Activated T-cell treated with anti-CD3 and anti-CD28 coated beads, Interleukin-2, amount 50 U/mL, for 4 hours (primary cell): ENCODE measurements around the gene GPR139. TPM values are rescaled to one million over a fixed set of nuclear protein-coding genes. Genes with fewer than 3 reads are reported as not detected.

Experiments
- ATAC-seq, 2 donors: fragments of 200-7000 bp; cut with Tn5 transposase; one replicate each; pipeline ENCODE4 v1.10.0; 2021
- DNase-seq: peaks from one replicate; pipeline ENCODE4 v3.0.0-alpha.2; 2020
- H3K27me3 Mint-ChIP-seq: one replicate; pipeline ENCODE4 v1.8.0; 2021; ENCODE audit warnings: low read depth, mixed read lengths
- H3K36me3 Mint-ChIP-seq: one replicate; pipeline ENCODE4 v1.8.0; 2022; ENCODE audit warnings: mixed read lengths; ENCODE audit not compliant: insufficient read depth
- H3K4me1 Mint-ChIP-seq: one replicate; pipeline ENCODE4 v1.8.0; 2021; ENCODE audit warnings: low read depth, mixed read lengths
- H3K4me3 Mint-ChIP-seq: one replicate; pipeline ENCODE4 v1.8.0; 2021; ENCODE audit warnings: mild to moderate bottlenecking, moderate library complexity, mixed read lengths
- H3K9me3 Mint-ChIP-seq: one replicate; pipeline ENCODE4 v1.8.0; 2021; ENCODE audit warnings: mixed read lengths
- total RNA-seq, 3 donors: library from RNA; stranded (reverse); gene quantifications; one replicate each; pipeline ENCODE4 v1.2.1, GENCODE V29; 2021

Gene GPR139
- not detected for total RNA-seq

DNA sequence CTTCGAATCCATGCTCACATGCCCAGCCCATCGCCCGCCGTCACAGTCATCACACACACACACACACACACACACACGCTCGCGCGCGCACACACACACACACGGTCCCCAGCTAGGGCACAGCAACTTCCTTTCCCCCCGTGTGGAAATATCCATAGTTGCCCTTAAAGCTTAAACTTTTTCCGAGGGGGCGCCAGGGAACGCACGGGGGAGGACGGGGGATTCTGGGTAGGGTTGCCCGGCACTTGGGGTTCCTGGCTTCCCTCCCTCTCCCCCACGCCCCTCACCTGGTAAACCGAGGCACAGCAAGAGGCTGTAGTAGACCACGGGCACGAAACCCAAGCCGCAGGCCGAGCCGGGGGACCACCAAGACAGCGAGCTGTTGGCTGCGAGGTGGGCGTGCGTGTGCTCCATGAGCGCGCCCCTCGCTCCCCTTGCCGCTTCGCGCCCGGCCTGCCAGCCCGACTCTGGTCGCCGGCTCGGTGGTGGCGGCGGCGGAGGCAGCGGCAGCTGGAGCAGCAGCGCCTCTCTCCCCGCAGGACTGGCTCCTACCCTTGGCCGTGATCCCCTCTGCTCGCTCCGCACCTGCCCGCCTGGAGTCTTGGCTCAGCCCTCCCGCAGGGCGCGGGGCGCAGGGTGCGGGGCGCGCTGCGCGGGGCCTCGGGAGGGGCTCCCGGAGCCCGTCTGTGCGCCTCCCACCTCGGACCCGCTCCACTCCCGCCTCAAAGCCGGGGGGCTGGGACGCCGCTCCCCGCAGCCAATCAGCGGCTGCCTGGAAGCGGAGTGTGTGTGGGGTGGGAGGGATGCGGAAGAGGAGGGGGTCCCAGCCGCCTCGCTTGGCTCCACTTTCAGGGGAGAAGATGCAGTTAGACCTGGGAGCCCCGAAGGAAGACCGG, at the start of gene GPR139:
GPR139 (minus strand) TSS at position 688 of the 896 bp plus-strand sequence; CDS start at position 414, 274 bp downstream.
- ATAC-seq (no peak), DNase-seq (no peak)
- no peaks in the 10 kb centered on the region for H3K4me1 Mint-ChIP-seq
- H3K9me3 Mint-ChIP-seq = no peaks in the 10 kb centered on the region
- H3K27me3 Mint-ChIP-seq = peaks cover 35% of the 10 kb centered on the region
- no peak within 1 kb of the TSS for H3K4me3 Mint-ChIP-seq
- H3K36me3 Mint-ChIP-seq = no peaks in the 10 kb centered on the region

DNA sequence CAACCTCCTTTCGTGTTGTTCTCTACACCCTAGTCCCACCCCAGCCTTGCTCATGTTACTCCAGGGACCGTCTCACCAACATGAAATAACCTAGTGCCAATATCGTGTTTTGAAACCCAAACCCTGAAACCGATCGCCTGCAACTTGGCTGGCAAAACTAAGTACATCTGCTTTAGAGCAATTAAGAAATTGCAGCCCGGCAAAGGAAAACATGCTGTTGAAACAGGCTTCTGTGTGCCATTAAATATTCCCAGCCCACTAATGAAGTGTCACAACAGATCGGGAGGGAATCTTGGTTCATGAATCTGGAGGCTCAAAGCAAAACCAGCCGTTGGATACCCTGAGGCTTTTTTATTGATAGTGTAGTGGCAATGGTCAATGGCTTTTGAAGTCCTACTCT, 48.3 kb upstream of the GPR139 start:
- ATAC-seq (no peak), DNase-seq (no peak)
- Mint-ChIP-seq H3K9me3 (peaks cover 28% of the 10 kb centered on the region), H3K27me3 (peaks cover 2% of the 10 kb centered on the region), H3K36me3 (no peaks in the 10 kb centered on the region), H3K4me3 (no peak overlapping the region), H3K4me1 (no peaks in the 10 kb centered on the region)

DNA sequence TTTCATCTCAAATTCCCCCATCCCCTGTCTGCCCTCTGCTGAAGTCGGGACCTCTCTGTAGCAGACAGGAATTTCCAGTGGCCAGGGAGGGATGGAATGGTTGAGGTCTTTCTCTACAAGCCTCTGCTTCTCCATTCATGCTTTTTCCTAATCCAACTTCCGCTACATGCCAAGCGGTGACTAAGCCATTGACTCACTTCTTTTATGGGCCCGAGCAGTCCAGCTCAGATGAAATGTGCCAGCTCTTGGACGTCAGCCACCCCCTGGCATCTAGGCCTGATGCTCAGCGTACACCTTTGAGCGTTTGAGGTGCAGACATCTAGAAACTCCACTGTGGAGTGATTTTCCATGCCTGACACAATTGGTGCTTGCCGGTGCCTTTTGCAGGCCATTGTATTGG, 40.7 kb upstream of the GPR139 start:
- no peak for ATAC-seq
- no peaks in the 10 kb centered on the region for H3K27me3 Mint-ChIP-seq
- no peaks in the 10 kb centered on the region for H3K4me1 Mint-ChIP-seq
- no peak overlapping the region for H3K4me3 Mint-ChIP-seq
- DNase-seq = no peak
- peaks cover 4% of the 10 kb centered on the region for H3K9me3 Mint-ChIP-seq
- H3K36me3 Mint-ChIP-seq = no peaks in the 10 kb centered on the region

DNA sequence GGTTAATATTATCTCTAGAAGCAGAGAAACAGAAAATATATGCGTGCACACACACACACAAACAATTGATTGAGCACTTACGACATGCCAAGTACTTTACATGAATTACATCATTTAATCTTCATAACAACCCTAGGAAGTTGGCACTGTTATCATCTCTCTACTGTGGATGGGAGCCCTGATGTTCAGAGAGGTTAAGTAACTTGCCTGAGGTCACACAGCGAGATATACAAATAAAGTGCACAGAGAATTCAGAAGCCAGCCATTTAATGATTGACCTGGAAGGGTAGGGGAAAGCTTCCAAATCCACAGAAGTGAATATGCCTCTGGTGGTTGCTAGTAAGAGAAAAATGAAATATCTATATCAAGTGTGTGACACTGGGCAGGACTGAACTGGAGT, 37.5 kb upstream of the GPR139 start:
- DNase-seq (no peak), ATAC-seq (no peak)
- Mint-ChIP-seq H3K4me1 (no peaks in the 10 kb centered on the region), H3K4me3 (no peak overlapping the region), H3K27me3 (peaks cover 5% of the 10 kb centered on the region), H3K36me3 (no peaks in the 10 kb centered on the region), H3K9me3 (no peaks in the 10 kb centered on the region)

DNA sequence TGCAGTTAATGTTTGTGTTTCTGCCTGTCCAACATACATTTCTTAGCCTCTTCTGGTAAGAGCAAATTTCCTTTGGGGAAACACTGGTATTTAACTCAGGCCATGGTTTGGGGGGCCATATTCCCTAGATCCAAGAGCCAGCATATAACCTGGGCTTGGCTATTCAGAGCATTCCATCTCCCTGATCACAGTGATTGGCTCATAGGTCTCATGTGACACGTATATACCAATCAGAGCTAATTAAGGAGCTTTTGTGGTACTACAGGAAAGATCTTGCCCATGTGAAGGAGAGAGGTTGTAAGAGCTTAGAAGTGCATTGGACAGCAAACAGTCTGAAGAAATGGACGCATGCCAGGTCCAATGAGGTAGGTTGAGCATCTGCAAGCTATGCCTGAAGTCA, 33.4 kb upstream of the GPR139 start:
- H3K27me3 Mint-ChIP-seq = peaks cover 5% of the 10 kb centered on the region
- no peaks in the 10 kb centered on the region for H3K9me3 Mint-ChIP-seq
- no peak for ATAC-seq
- no peak overlapping the region for H3K4me3 Mint-ChIP-seq
- H3K36me3 Mint-ChIP-seq = no peaks in the 10 kb centered on the region
- no peak for DNase-seq
- no peaks in the 10 kb centered on the region for H3K4me1 Mint-ChIP-seq

DNA sequence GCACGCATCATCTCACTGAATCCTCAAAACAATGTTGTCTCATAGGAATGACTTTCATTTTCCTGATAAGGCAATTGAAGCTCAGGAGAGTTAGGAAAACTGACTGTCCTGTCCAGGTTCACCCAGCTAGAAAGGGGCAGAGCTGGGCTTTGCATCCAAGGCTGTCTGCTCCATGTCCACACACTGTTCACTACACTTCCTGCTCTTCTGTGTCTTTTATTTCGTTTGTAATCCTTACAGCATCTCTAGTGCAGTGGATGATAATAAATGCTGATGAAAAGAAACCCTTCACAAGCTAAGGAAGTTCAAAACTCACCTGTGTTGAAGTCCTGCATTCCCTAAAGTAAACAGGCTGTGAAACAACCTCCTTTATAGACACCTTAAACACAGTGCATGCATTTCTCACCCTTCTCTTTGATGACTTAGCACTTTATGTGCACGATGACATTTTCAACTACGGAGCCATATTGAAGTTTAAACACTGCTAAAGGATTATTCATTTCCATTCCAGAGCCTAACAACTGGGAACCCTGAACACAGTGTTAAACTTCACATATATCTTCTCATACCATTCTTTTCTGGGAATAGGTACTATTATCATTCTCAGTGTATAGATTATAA, 31.0 kb upstream of the GPR139 start:
- no peaks in the 10 kb centered on the region for H3K9me3 Mint-ChIP-seq
- H3K4me1 Mint-ChIP-seq = no peaks in the 10 kb centered on the region
- no peaks in the 10 kb centered on the region for H3K36me3 Mint-ChIP-seq
- no peak for DNase-seq
- ATAC-seq = no peak
- peaks cover 5% of the 10 kb centered on the region for H3K27me3 Mint-ChIP-seq
- no peak overlapping the region for H3K4me3 Mint-ChIP-seq

DNA sequence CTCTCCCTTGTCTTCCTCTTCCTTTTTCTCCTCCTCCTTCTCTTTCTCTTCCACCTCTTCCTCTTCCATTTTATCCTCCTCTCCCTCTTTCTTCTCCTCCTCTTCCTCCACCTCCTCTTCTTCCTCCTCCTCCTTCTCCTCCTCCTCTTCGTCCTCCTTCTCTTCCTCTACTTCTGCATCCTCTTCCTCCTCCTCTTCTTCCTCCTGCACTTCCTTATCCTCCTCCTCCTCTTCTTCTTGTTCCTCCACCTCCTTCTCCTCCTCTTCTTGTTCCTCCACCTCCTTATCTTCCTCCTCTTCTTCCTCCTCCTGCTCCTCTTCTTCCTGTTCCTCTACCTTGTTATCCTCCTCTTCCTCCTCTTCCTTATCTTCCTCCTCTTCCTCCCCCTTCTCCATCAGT, 28.8 kb upstream of the GPR139 start:
- Mint-ChIP-seq H3K4me3 (no peak overlapping the region), H3K27me3 (no peaks in the 10 kb centered on the region), H3K36me3 (no peaks in the 10 kb centered on the region), H3K4me1 (no peaks in the 10 kb centered on the region), H3K9me3 (peaks cover 2% of the 10 kb centered on the region)
- no peak for ATAC-seq
- DNase-seq = no peak

DNA sequence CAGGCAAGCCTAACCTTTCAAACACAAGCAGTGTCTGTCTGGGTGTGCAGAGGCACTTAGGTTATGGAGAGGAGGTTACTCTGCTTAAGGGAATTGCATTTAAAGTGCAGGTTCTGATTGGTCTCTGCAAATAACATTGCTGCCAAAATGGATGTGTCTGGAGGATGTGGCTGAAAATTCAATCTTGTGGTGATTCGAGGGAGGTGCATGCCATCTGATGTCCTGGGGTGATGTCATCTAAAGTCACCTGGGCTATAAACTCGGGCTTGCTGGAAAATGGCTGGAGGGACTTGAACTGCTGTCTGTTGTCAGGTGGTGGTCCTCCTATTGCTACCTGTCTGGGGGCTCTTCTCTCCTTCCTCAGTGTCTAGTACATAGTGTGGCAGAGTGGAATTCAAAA, 28.3 kb upstream of the GPR139 start:
- Mint-ChIP-seq H3K9me3 (peaks cover 2% of the 10 kb centered on the region), H3K4me3 (no peak overlapping the region), H3K4me1 (no peaks in the 10 kb centered on the region), H3K27me3 (peaks cover 1% of the 10 kb centered on the region), H3K36me3 (no peaks in the 10 kb centered on the region)
- ATAC-seq (no peak), DNase-seq (no peak)

DNA sequence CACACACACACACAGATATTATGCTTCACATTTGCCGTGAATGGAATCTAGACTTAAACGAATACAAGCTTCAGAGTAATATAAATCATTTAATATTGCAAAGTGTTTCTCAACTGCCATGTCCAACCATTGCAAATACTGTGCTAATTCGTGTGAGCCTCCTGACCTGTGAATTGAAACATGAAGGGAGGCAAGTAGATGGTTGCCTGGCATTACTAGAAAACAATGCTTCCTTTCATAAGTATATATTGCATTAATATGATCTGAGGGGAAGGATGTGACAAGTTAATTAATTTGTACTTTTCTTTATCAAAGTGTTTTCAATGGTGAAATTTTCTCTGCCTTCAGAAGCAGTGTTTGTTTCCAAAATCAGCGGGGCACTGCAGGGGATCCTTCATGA, 25.7 kb upstream of the GPR139 start:
- Mint-ChIP-seq H3K4me1 (no peaks in the 10 kb centered on the region), H3K36me3 (no peaks in the 10 kb centered on the region), H3K4me3 (no peak overlapping the region), H3K9me3 (peaks cover 2% of the 10 kb centered on the region), H3K27me3 (peaks cover 2% of the 10 kb centered on the region)
- DNase-seq (no peak), ATAC-seq (no peak)

DNA sequence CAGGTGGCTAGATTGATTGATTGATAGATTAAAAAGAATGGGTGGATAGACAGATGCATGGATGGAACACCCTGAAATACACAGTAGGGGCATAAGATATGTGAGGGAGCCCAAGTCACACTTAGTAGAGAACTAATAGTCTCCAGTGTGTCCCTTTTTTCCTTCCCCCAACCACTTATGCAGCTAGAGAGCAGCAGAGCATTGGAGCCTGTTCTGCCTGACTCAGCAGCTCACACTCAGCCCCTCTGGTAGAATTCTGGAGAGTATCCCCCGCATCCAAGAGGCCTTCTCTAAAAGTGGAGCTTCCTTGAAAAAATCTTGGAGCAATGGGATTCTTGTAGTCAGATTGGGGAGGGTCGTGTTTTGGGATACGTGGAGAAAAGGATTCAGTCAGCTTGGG, 20.5 kb upstream of the GPR139 start:
- H3K9me3 Mint-ChIP-seq = peaks cover 2% of the 10 kb centered on the region
- ATAC-seq = no peak
- H3K27me3 Mint-ChIP-seq = peaks cover 2% of the 10 kb centered on the region
- no peak overlapping the region for H3K4me3 Mint-ChIP-seq
- no peaks in the 10 kb centered on the region for H3K36me3 Mint-ChIP-seq
- H3K4me1 Mint-ChIP-seq = no peaks in the 10 kb centered on the region
- no peak for DNase-seq

DNA sequence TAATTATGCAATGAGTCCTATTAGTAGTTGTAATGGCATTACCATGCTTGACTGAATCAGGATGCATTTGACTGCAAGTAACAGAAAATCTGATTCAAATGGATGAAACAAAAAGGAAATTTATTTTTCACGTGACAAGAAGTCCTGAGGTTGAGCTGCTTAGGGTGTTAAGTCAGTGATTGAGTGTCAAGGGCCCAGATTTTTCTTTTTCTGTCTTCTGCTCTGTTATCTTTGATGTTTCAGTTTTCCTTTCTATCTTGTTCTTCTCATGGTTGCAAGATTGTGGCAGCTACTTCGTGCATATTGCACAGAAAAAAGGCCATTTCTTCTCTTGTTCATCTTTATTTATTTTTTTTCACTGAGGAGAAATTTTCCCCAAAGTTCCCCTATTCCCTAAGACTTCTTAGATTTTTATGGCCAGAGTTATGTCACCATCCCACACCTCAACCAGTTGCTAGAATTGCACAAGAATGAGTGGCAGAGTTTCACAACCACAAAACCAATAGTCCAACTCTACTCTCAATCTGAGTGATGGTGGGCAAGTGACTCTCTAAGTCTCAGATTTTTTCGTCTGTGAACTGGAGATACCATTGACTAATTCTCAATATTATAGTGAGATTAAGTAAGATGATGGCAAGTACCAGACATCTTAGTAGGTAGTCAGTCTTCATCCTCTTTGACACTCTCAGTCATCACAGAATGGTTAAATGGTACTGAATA, 15.7 kb upstream of the GPR139 start:
- ATAC-seq (no peak), DNase-seq (no peak)
- Mint-ChIP-seq H3K27me3 (no peaks in the 10 kb centered on the region), H3K4me1 (no peaks in the 10 kb centered on the region), H3K4me3 (no peak overlapping the region), H3K36me3 (no peaks in the 10 kb centered on the region), H3K9me3 (no peaks in the 10 kb centered on the region)

DNA sequence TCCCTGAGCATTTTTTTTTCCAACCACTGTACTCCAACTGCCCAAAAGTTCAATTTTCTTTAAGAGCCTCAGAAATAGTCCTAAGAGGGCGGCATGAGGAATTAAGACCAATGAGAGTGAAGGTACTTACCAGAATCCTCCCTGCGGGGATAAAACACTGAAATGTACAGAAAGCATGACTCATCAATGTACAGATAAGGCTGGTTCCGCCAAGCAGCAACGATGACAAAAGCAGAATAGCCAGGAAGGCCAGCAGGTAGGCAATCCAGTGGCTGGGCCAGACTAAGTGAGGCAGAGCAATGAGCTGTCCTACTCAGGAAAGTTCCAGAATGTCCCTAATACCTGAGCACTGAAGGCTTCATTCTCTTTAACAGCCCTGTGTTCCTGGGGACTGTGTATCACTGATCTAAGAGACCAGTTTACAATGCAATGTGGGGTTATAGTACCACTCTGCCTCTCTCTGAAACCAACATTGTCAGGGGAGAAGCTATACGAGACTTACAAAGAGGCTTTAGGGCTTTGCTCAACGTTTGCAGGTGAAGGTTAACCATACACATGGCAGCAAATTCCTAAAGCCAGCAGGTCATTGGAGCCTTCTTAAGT, 11.0 kb upstream of the GPR139 start:
- Mint-ChIP-seq H3K36me3 (no peaks in the 10 kb centered on the region), H3K27me3 (peaks cover 6% of the 10 kb centered on the region), H3K4me3 (no peak overlapping the region), H3K9me3 (no peaks in the 10 kb centered on the region), H3K4me1 (no peaks in the 10 kb centered on the region)
- ATAC-seq = no peak
- no peak for DNase-seq

DNA sequence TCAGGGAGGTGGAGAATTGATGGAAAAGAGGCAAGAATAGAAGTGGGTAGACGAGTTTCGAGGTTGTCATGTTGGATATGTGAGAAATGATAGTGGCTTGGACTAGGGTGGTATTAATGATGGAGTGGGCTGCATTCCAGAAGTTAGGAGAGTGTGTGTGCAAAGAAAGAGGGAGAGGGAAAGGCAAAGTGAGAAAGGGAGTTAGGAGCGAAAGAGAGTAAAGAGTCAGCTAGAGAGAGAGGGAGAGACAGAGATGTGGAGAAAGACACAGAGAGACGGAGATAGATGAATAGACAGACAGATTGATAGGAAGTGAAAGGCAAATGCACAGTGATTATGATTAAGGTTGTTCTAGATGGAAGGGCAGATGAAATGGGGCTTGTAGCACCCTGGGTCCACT, 5.4 kb upstream of the GPR139 start:
- no peaks in the 10 kb centered on the region for H3K4me1 Mint-ChIP-seq
- ATAC-seq (no peak), DNase-seq (no peak)
- H3K4me3 Mint-ChIP-seq = no peak overlapping the region
- H3K27me3 Mint-ChIP-seq = peaks cover 26% of the 10 kb centered on the region
- no peaks in the 10 kb centered on the region for H3K36me3 Mint-ChIP-seq
- no peaks in the 10 kb centered on the region for H3K9me3 Mint-ChIP-seq

DNA sequence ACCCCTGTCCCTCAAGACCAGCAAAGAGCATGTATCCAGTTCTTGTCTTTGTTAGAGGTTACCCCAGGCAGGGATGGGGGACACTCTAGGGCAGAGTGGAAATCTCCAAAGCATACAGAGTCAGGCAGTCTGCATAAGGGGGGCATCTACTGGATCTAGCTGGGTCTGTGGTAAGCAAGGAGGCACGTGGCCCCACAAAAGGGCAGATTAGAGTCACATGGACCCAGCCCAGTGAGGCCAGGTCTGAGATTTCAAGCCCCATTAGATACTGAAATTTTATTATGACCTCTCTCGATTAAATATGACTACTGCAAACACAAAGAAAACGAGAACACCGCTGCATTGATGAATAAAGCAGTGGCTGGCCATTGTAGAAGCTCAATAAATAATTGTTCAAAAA, 1.6 kb upstream of the GPR139 start:
- Mint-ChIP-seq H3K4me1 (no peaks in the 10 kb centered on the region), H3K4me3 (no peak overlapping the region), H3K9me3 (no peaks in the 10 kb centered on the region), H3K36me3 (no peaks in the 10 kb centered on the region), H3K27me3 (peaks cover 37% of the 10 kb centered on the region)
- no peak for DNase-seq
- no peak for ATAC-seq
